C4-2B (cell line): Measurements from ENCODE around the gene METTL15.

ENCODE experiments used
- CTCF ChIP-seq: fragments of 450-650 bp; conservative IDR thresholded peaks from 2 replicates; pipeline ENCODE4 v1.5.1; 2017; ENCODE audit warnings: mild to moderate bottlenecking
- ZFX ChIP-seq: fragments of 450-650 bp; IDR thresholded peaks from 2 replicates; pipeline ENCODE4 v1.6.1; 2017

- TF ChIP-seq CTCF (no peak), ZFX (no peak)
Observed at GRCh38 chr11:28106353-28107043, 1.7 kb upstream of the METTL15 start.
